Keratinocyte (primary cell): ENCODE data around the gene SH2D1B.

Source experiments
- EZH2 ChIP-seq: IDR thresholded peaks from one replicate; pipeline ENCODE4 v1.6.1; 2012; ENCODE audit warnings: inconsistent platforms, mild to moderate bottlenecking, low read length, moderate library complexity
- TF ChIP-seq, protein P1 (sequence below), 3 experiments: IDR thresholded peaks in 1 of 3; conservative IDR thresholded peaks in 1 of 3; optimal IDR thresholded peaks in 1 of 3; 2 replicates in 2 of 3; 3 replicates in 1 of 3; pipeline versions ENCODE3 to v1.5.1; 2011; ENCODE audit warnings: low read length in 3 of 3, mild to moderate bottlenecking in 3 of 3, moderate library complexity in 2 of 3, control low read depth in 1 of 3, inconsistent platforms in 1 of 3; ENCODE audit not compliant: insufficient read depth in 2 of 3; ENCODE audit errors: extremely low read depth in 1 of 3

DNA sequence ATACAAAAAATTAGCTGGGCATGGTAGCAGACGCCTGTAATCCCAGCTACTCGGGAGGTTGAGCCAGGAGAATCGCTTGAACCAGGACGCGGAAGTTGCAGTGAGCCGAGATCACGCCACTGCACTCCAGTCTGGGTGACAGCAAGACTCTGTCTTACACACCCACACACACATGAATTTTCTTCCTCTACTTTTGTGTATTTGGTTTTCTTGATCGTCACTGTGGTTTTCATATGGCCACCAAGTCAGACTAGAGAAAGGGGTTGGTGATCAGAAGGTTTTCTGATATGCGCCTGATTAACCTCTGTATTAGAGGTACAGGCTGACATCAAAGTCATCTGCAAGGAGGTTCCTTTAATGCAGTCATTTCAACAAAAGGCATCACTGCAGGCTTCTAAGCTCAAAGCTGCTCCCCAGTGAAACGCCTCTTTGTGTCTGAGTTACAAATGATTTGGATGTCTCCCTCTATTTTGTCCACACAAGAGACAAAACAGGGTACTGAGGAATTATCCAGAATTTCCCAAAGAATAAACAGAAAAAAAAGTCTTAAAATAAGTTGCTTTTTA, 11.1 kb downstream of the SH2D1B start:
- TF ChIP-seq, protein P1, sequence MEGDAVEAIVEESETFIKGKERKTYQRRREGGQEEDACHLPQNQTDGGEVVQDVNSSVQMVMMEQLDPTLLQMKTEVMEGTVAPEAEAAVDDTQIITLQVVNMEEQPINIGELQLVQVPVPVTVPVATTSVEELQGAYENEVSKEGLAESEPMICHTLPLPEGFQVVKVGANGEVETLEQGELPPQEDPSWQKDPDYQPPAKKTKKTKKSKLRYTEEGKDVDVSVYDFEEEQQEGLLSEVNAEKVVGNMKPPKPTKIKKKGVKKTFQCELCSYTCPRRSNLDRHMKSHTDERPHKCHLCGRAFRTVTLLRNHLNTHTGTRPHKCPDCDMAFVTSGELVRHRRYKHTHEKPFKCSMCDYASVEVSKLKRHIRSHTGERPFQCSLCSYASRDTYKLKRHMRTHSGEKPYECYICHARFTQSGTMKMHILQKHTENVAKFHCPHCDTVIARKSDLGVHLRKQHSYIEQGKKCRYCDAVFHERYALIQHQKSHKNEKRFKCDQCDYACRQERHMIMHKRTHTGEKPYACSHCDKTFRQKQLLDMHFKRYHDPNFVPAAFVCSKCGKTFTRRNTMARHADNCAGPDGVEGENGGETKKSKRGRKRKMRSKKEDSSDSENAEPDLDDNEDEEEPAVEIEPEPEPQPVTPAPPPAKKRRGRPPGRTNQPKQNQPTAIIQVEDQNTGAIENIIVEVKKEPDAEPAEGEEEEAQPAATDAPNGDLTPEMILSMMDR (optimal IDR thresholded peaks at IDR 0.05 in 1 of 3, IDR thresholded peaks at IDR 0.05 in 1 of 3, conservative IDR thresholded peaks at IDR 0.05 in 1 of 3; ENCODE audit: extremely low read depth in 1 of 3, insufficient read depth in 2 of 3, low read length in 3 of 3): no peak
- TF ChIP-seq EZH2: no peak
